SIG-M5 (cell line): Measurements from ENCODE around the gene SPINDOC.
A peak's percentile ranks its signal among the peaks of the same experiment; 100 is the strongest.
"Not testable (repeated sequence)": the region's sequence is repeated elsewhere in the genome, so short reads cannot be mapped to it uniquely, and the experiment has no call there.

Experiments used
- DNase-seq: peaks from one replicate; lab custom pipeline; 2025; lab: John Stamatoyannopoulos, UW

Gene SPINDOC

GRCh38 chr11:63855975-63856374 lies 42.7 kb downstream of the SPINDOC start:
- DNase-seq = no peak

- DNase-seq = no peak
Observed at GRCh38 chr11:63858628-63859550, 45.6 kb downstream of the SPINDOC start.

GRCh38 chr11:63862923-63863322 lies 49.7 kb downstream of the SPINDOC start:
- DNase-seq = no peak

GRCh38 chr11:63863620-63864019 lies 50.4 kb downstream of the SPINDOC start:
- not testable (repeated sequence) for DNase-seq

GRCh38 chr11:63866211-63866610 lies 53.0 kb downstream of the SPINDOC start:
- DNase-seq = peak; percentile 10

- DNase-seq = no peak
Observed at GRCh38 chr11:63867511-63867910, 54.3 kb downstream of the SPINDOC start.

- DNase-seq = no peak
Observed at GRCh38 chr11:63868399-63869064, 55.3 kb downstream of the SPINDOC start.

- no peak for DNase-seq
Observed at GRCh38 chr11:63869171-63869591, 55.9 kb downstream of the SPINDOC start.

GRCh38 chr11:63869683-63870082 lies 56.4 kb downstream of the SPINDOC start:
- no peak for DNase-seq

GRCh38 chr11:63870351-63871140 lies 57.3 kb downstream of the SPINDOC start:
- no peak for DNase-seq

- peak; percentile 88 for DNase-seq
Observed at GRCh38 chr11:63871962-63872799, 58.9 kb downstream of the SPINDOC start.

GRCh38 chr11:63872800-63873197 lies 59.5 kb downstream of the SPINDOC start:
- DNase-seq = no peak

- DNase-seq = no peak
Observed at GRCh38 chr11:63873311-63873710, 60.1 kb downstream of the SPINDOC start.

GRCh38 chr11:63874511-63874910 lies 61.3 kb downstream of the SPINDOC start:
- DNase-seq = no peak

- no peak for DNase-seq
Observed at GRCh38 chr11:63875506-63876065, 62.3 kb downstream of the SPINDOC start.

- DNase-seq = no peak
Observed at GRCh38 chr11:63876616-63877015, 63.4 kb downstream of the SPINDOC start.
